Measurements from ENCODE around the gene NAV2.

- TF ChIP-seq CTCF (IDR thresholded peaks at IDR 0.05): no peak
- TF ChIP-seq POLR2A (IDR thresholded peaks at IDR 0.05): no peak
Measured at GRCh38 chr11:19777377-19778102, 64.9 kb downstream of the NAV2 start.
